Endothelial cell of umbilical vein (primary cell): ENCODE results near the gene CALML5. TPM values are rescaled to one million over a fixed set of nuclear protein-coding genes. Genes with fewer than 3 reads are reported as not detected.

Experiments
- BruUV-seq: library from RNA; stranded (reverse); fragments of 400-500 nt; replicated peaks from 2 replicates; lab custom pipeline; 2021; lab: Mats Ljungman, UMichigan
- CTCF ChIA-PET: fragments of 300-600, 350-600 bp; sonication (Branson Sonifier 250); formaldehyde crosslinking; loops from one replicate; lab custom pipeline; 2021; ENCODE audit warnings: antibody characterized with exemption, inconsistent platforms; lab: Charles Lee
- POLR2A ChIA-PET: fragments of 300-600, 350-600 bp; sonication (Branson Sonifier 250); formaldehyde crosslinking; loops from one replicate; lab custom pipeline; 2021; ENCODE audit warnings: antibody characterized with exemption, inconsistent platforms; lab: Charles Lee
- DNase-seq: peaks from one replicate; pipeline ENCODE4 v3.0.0-alpha.2; 2011; ENCODE audit warnings: low read depth, low spot score
- FAIRE-seq: peaks from 2 replicates; lab custom pipeline; 2011; peaks lifted over from hg19 to GRCh38; lab: Jason Lieb, UNC
- H2AFZ ChIP-seq: 2 replicates; pipeline ENCODE4 v1.6.0; 2012; ENCODE audit warnings: low read depth, low read length, control low read depth, inconsistent platforms
- H3K27ac ChIP-seq: 2 replicates; pipeline ENCODE4 v1.5.1; 2011; ENCODE audit warnings: low read depth, mild to moderate bottlenecking, control low read depth, low read length, moderate library complexity; ENCODE audit not compliant: insufficient read depth
- H3K27me3 ChIP-seq, 2 experiments: 2 replicates each; pipeline versions ENCODE4 v1.6.0 to v1.6.1; 2011; ENCODE audit warnings: low read length in 2 of 2, mixed read lengths in 1 of 2; ENCODE audit not compliant: control insufficient read depth in 2 of 2, insufficient read depth in 2 of 2
- H3K36me3 ChIP-seq, 2 experiments: 2 replicates in 1 of 2; 3 replicates in 1 of 2; pipeline ENCODE4 v1.5.1; 2011; ENCODE audit warnings: low read length in 2 of 2, mild to moderate bottlenecking in 1 of 2, moderate library complexity in 1 of 2; ENCODE audit not compliant: control insufficient read depth in 2 of 2, insufficient read depth in 2 of 2; ENCODE audit errors: extremely low read depth in 1 of 2
- H3K4me1 ChIP-seq: 3 replicates; pipeline ENCODE4 v1.5.1; 2011; ENCODE audit warnings: mild to moderate bottlenecking, low read length; ENCODE audit not compliant: control insufficient read depth, insufficient read depth; ENCODE audit errors: extremely low read depth
- H3K4me2 ChIP-seq: 2 replicates; pipeline ENCODE4 v1.6.1; 2011; ENCODE audit warnings: low read length, control low read depth, mixed read lengths; ENCODE audit not compliant: insufficient read depth
- H3K4me3 ChIP-seq, 3 experiments: fragments of 200-600 bp in 1 of 3; sonication (generic), shearing (Covaris generic) in 1 of 3; replicated peaks in 1 of 3; 2 replicates each; pipeline ENCODE4 v1.5.1; 2011 to 2016; ENCODE audit warnings: control low read depth in 3 of 3, low read length in 3 of 3, mild to moderate bottlenecking in 2 of 3, inconsistent platforms in 1 of 3, low read depth in 1 of 3, moderate library complexity in 1 of 3; ENCODE audit not compliant: insufficient read depth in 1 of 3
- H3K79me2 ChIP-seq: 2 replicates; pipeline ENCODE4 v1.6.0; 2012; ENCODE audit warnings: low read length, inconsistent platforms; ENCODE audit not compliant: control insufficient read depth, insufficient read depth
- H3K9ac ChIP-seq: replicated peaks from 2 replicates; pipeline ENCODE3; 2011; ENCODE audit warnings: low read length, control low read depth; ENCODE audit not compliant: insufficient read depth; ENCODE audit errors: extremely low read depth
- H3K9me1 ChIP-seq: replicated peaks from 3 replicates; pipeline ENCODE4 v1.6.0; 2011; ENCODE audit warnings: mild to moderate bottlenecking, low read length; ENCODE audit not compliant: control insufficient read depth, insufficient read depth; ENCODE audit errors: extremely low read depth
- H3K9me3 ChIP-seq: replicated peaks from 2 replicates; pipeline ENCODE4 v1.5.1; 2012; ENCODE audit warnings: low read length, inconsistent platforms; ENCODE audit not compliant: control insufficient read depth, insufficient read depth
- H4K20me1 ChIP-seq: replicated peaks from 2 replicates; pipeline ENCODE3; 2011; ENCODE audit warnings: mild to moderate bottlenecking, low read length; ENCODE audit not compliant: control insufficient read depth, insufficient read depth; ENCODE audit errors: extremely low read depth
- EZH2 ChIP-seq: IDR thresholded peaks from 2 replicates; pipeline ENCODE4 v1.6.1; 2012; ENCODE audit warnings: borderline replicate concordance, low read depth, mild to moderate bottlenecking, moderate library complexity, low read length, inconsistent platforms; ENCODE audit not compliant: severe bottlenecking
- FOS ChIP-seq: IDR thresholded peaks from 2 replicates; pipeline ENCODE4 v1.6.1; 2011; ENCODE audit warnings: mild to moderate bottlenecking, low read length, moderate library complexity, borderline replicate concordance; ENCODE audit not compliant: insufficient read depth
- GATA2 ChIP-seq: IDR thresholded peaks from 2 replicates; pipeline ENCODE4 v1.7.0; 2011; ENCODE audit warnings: low read depth, mild to moderate bottlenecking, moderate library complexity, mixed read lengths, low read length; ENCODE audit not compliant: insufficient read length, insufficient read depth
- MYC ChIP-seq: IDR thresholded peaks from one replicate; pipeline ENCODE4 v1.6.1; 2011; ENCODE audit warnings: mild to moderate bottlenecking, low read depth, low read length
- POLR2A ChIP-seq: IDR thresholded peaks from 2 replicates; pipeline ENCODE4 v1.6.1; 2012; ENCODE audit warnings: low read depth, mild to moderate bottlenecking, control low read depth, low read length
- POLR2AphosphoS5 ChIP-seq: IDR thresholded peaks from 2 replicates; pipeline ENCODE4 v1.6.1; 2012; ENCODE audit warnings: low read depth, mild to moderate bottlenecking, control low read depth, low read length, moderate library complexity; ENCODE audit not compliant: insufficient read depth
- dilution Hi-C: fragments of 300-500 bp; cut with MboI; formaldehyde crosslinking; loops from one replicate; pipeline ENCODE4 v1.15.0; 2019; ENCODE audit warnings: low sequenced_read_pairs; ENCODE audit not compliant: extremely low pct_ligation_motif_present
- intact Hi-C: fragments of 100-400 bp; cut with micrococcal nuclease; formaldehyde crosslinking; loops from one replicate; pipeline ENCODE4 v1.10.0; 2022
- polyA plus RNA-seq, 4 experiments: library from polyadenylated mRNA; depleted of rRNA in 3 of 4; stranded (reverse) in 3 of 4; unstranded in 1 of 4; fragments of >200 nt; gene quantifications; 2 replicates each; pipeline versions ENCODE4 v1.2.1 to v1.2.3, GENCODE V29; 2011 to 2012; ENCODE audit warnings: missing spikeins in 1 of 4
- total RNA-seq: library from RNA; stranded (reverse); gene quantifications from 2 replicates; pipeline ENCODE4 v1.2.3, GENCODE V29; 2021
- TF ChIP-seq, protein P1 (sequence below): IDR thresholded peaks from 2 replicates; pipeline ENCODE4 v1.6.1; 2011; ENCODE audit not compliant: insufficient read depth, insufficient read length
- TF ChIP-seq, protein P2 (sequence below), 2 donors: IDR thresholded peaks; 1 replicate in 1 of 2; 2 replicates in 1 of 2; pipeline ENCODE4 v1.5.1; 2011; ENCODE audit warnings: low read length in 2 of 2, mild to moderate bottlenecking in 2 of 2, moderate library complexity in 2 of 2, control low read depth in 1 of 2, inconsistent platforms in 1 of 2, low read depth in 1 of 2; ENCODE audit not compliant: insufficient read depth in 1 of 2; ENCODE audit errors: extremely low read depth in 1 of 2

Gene CALML5
- total and polyA plus RNA-seq, 2 donors (not counting 3 experiments of a cell fraction or from before 2014, with no cell fraction given): not detected

DNA sequence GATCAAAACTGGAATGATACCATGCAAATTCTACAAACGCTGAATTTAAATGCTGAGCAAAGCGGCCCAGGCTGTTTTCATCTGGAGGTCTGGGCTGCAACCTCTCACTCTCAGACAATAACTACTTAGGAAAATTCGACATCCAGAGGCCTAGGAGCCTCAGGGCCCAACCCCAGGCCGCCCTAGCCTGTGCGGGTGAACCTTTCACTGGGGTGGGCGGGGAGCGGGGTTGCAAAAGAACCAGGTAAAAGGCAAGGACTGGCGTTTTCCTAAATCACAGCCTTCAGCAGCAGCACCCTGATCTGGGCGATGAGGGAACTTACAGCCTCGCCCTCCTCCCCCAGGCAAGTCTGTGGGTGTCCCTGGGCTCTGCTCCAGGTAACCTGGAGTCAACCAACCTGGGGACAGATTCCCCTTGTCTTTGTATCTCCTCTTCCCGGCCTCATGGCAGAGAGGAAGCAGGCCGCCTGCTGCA lies 33.4 kb downstream of the CALML5 start:
- no peaks in the 10 kb centered on the region for H3K36me3 ChIP-seq
- DNase-seq (no peak), FAIRE-seq (no peak)
- no peak overlapping the region for H3K4me2 ChIP-seq
- H3K9me1 ChIP-seq: no peaks in the 10 kb centered on the region
- no peak overlapping the region for H3K4me3 ChIP-seq
- H4K20me1 ChIP-seq: no peaks in the 10 kb centered on the region
- H3K9me3 ChIP-seq: no peaks in the 10 kb centered on the region
- intact Hi-C loops (no loop called here), dilution Hi-C loops (no loop called here)
- H3K27me3 ChIP-seq: no peaks in the 10 kb centered on the region
- H2AFZ ChIP-seq: no peak overlapping the region
- no peaks in the 10 kb centered on the region for H3K4me1 ChIP-seq
- no peak overlapping the region for H3K9ac ChIP-seq
- H3K79me2 ChIP-seq: no peaks in the 10 kb centered on the region
- ChIA-PET CTCF (no interaction called here), POLR2A (no interaction called here)
- no TSS peak for BruUV-seq
- TF ChIP-seq, protein P1, sequence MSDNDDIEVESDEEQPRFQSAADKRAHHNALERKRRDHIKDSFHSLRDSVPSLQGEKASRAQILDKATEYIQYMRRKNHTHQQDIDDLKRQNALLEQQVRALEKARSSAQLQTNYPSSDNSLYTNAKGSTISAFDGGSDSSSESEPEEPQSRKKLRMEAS: no peak
- TF ChIP-seq GATA2 (no peak), MYC (no peak), POLR2A (no peak), EZH2 (no peak), POLR2AphosphoS5 (no peak), FOS (no peak)
- TF ChIP-seq, protein P2, sequence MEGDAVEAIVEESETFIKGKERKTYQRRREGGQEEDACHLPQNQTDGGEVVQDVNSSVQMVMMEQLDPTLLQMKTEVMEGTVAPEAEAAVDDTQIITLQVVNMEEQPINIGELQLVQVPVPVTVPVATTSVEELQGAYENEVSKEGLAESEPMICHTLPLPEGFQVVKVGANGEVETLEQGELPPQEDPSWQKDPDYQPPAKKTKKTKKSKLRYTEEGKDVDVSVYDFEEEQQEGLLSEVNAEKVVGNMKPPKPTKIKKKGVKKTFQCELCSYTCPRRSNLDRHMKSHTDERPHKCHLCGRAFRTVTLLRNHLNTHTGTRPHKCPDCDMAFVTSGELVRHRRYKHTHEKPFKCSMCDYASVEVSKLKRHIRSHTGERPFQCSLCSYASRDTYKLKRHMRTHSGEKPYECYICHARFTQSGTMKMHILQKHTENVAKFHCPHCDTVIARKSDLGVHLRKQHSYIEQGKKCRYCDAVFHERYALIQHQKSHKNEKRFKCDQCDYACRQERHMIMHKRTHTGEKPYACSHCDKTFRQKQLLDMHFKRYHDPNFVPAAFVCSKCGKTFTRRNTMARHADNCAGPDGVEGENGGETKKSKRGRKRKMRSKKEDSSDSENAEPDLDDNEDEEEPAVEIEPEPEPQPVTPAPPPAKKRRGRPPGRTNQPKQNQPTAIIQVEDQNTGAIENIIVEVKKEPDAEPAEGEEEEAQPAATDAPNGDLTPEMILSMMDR (IDR thresholded peaks at IDR 0.05; ENCODE audit: extremely low read depth in 1 of 2, insufficient read depth in 1 of 2, low read depth in 1 of 2, low read length in 2 of 2): no peak
- no peak overlapping the region for H3K27ac ChIP-seq
